Kidney (tissue), 14 donors: ENCODE results near the gene DUS4L. TPM values are rescaled to one million over a fixed set of nuclear protein-coding genes. Genes with fewer than 3 reads are reported as not detected.

Source experiments
- DNase-seq, 5 donors: peaks; one replicate each; pipeline ENCODE4 v3.0.0-alpha.2; 2013 to 2020
- FAIRE-seq: peaks from 2 replicates; lab custom pipeline; 2012; peaks lifted over from hg19 to GRCh38; lab: Jason Lieb, UNC
- H3K27ac ChIP-seq, 2 donors: one replicate each; pipeline ENCODE4 v1.7.0; 2013; ENCODE audit warnings: low read depth in 2 of 2, low read length in 2 of 2, inconsistent platforms in 1 of 2
- H3K27me3 ChIP-seq: one replicate; pipeline ENCODE4 v1.7.1; 2013; ENCODE audit warnings: low read length, inconsistent platforms; ENCODE audit not compliant: control insufficient read depth, insufficient read depth
- H3K36me3 ChIP-seq, 3 donors: one replicate each; pipeline versions ENCODE4 v1.7.0 to v1.7.1; 2013; ENCODE audit warnings: low read length in 3 of 3, control low read depth in 1 of 3, inconsistent platforms in 1 of 3; ENCODE audit not compliant: insufficient read depth in 3 of 3, control insufficient read depth in 2 of 3
- H3K4me1 ChIP-seq, 3 donors: one replicate each; pipeline versions ENCODE4 v1.7.0 to v1.7.1; 2013; ENCODE audit warnings: low read length in 3 of 3, inconsistent platforms in 1 of 3, low read depth in 1 of 3; ENCODE audit not compliant: control insufficient read depth in 2 of 3, insufficient read depth in 2 of 3
- H3K4me3 ChIP-seq, 3 donors: one replicate each; pipeline versions ENCODE4 v1.7.0 to v1.8.1; 2013; ENCODE audit warnings: low read length in 3 of 3, control low read depth in 1 of 3, inconsistent platforms in 1 of 3
- H3K9ac ChIP-seq, 3 donors: one replicate each; pipeline versions ENCODE4 v1.7.0 to v1.7.1; 2013; ENCODE audit warnings: low read length in 3 of 3, control low read depth in 1 of 3, inconsistent platforms in 1 of 3
- H3K9me3 ChIP-seq, 3 donors: one replicate each; pipeline versions ENCODE4 v1.7.0 to v1.7.1; 2013; ENCODE audit warnings: low read length in 3 of 3, control low read depth in 1 of 3, inconsistent platforms in 1 of 3; ENCODE audit not compliant: control insufficient read depth in 2 of 3, insufficient read depth in 1 of 3
- intact Hi-C: fragments of 100-400 bp; cut with DNase I; formaldehyde crosslinking; loops from one replicate; pipeline ENCODE4 v1.11.1; 2022
- polyA plus RNA-seq: library from polyadenylated mRNA; stranded (reverse); fragments of 350-450 nt; fragmentation: Illumina TruSeq; extraction: RNeasy Lipid Tissue Mini Kit (QIAGEN cat#74804); gene quantifications from one replicate; pipeline ENCODE4 v1.2.3, GENCODE V29; 2014; ENCODE audit warnings: low read depth, low replicate concordance; ENCODE audit not compliant: insufficient read depth
- total RNA-seq: library from RNA; stranded (reverse); fragmentation: NEBNext Ultra II Directional; extraction: Animal tissue kit (Norgen Biotek cat#: 25700); gene quantifications from one replicate; pipeline ENCODE4 v1.2.1, GENCODE V29; 2021
- TF ChIP-seq, protein P1 (sequence below): IDR thresholded peaks from 3 replicates; pipeline ENCODE4 v1.5.1; 2012; ENCODE audit warnings: mild to moderate bottlenecking, moderate library complexity, borderline replicate concordance; ENCODE audit not compliant: insufficient read depth; ENCODE audit errors: extremely low read depth
- donor health status: control.
- donor health status: control.
- donor health status: control.
- donor health status: control.
- donor health status: control.
- donor health status: DM: yes; HTN: yes; CAD: no.
- donor health status: Normal renal cell carcinoma (clear cell type).

DUS4L gene
- total and polyA plus RNA-seq, 2 donors from 2014 or later, result 7.3 to 8.4 TPM

DNA sequence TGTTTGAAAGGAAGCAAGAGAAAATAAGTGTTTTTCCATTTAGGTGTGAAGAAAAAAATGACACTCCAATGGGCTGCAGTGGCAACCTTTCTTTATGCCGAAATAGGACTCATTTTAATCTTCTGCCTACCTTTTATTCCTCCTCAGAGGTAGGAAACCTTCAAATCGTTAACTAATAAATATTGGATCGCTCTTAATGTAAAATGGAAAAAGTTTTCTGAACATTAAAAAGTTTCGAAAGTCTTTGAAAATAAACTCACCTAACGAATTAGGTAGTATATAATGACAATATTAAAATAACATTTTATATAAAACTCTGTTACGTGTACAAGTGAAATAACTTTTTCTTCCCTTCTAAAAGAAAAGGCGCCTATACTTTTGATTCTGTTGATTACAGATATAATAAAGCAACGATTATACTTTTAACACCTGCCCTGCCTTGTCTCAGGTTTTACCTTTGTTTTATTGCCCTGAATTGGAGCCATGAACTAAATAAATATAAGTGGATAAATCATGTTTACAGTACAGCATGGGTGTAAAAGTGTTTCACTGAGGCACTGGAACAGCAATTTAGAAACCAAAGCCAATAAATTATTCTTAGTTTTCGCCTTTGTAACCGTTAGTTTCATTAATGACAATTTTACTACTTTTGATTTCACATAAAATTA, 17.1 kb downstream of the DUS4L start:
- Histone ChIP-seq H3K9me3 (no peaks in the 10 kb centered on the region), H3K27ac (peak overlapping the region; percentile 16 to 76), H3K4me1 (peaks cover 0 to 4% (median 3%) of the 10 kb centered on the region in 3 donors), H3K36me3 (peaks cover 0 to 4% (median 0%) of the 10 kb centered on the region in 3 donors), H3K4me3 (peak overlapping the region; percentile 80 to 88 (median 80)), H3K27me3 (no peaks in the 10 kb centered on the region), H3K9ac (peak overlapping the region; percentile 27 to 85 (median 62))
- FAIRE-seq (no peak), DNase-seq (peak in 1 of 5 donors; percentile 16)
- TF ChIP-seq, protein P1, sequence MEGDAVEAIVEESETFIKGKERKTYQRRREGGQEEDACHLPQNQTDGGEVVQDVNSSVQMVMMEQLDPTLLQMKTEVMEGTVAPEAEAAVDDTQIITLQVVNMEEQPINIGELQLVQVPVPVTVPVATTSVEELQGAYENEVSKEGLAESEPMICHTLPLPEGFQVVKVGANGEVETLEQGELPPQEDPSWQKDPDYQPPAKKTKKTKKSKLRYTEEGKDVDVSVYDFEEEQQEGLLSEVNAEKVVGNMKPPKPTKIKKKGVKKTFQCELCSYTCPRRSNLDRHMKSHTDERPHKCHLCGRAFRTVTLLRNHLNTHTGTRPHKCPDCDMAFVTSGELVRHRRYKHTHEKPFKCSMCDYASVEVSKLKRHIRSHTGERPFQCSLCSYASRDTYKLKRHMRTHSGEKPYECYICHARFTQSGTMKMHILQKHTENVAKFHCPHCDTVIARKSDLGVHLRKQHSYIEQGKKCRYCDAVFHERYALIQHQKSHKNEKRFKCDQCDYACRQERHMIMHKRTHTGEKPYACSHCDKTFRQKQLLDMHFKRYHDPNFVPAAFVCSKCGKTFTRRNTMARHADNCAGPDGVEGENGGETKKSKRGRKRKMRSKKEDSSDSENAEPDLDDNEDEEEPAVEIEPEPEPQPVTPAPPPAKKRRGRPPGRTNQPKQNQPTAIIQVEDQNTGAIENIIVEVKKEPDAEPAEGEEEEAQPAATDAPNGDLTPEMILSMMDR, result no peak
- intact Hi-C loops, result no loop called here

DNA sequence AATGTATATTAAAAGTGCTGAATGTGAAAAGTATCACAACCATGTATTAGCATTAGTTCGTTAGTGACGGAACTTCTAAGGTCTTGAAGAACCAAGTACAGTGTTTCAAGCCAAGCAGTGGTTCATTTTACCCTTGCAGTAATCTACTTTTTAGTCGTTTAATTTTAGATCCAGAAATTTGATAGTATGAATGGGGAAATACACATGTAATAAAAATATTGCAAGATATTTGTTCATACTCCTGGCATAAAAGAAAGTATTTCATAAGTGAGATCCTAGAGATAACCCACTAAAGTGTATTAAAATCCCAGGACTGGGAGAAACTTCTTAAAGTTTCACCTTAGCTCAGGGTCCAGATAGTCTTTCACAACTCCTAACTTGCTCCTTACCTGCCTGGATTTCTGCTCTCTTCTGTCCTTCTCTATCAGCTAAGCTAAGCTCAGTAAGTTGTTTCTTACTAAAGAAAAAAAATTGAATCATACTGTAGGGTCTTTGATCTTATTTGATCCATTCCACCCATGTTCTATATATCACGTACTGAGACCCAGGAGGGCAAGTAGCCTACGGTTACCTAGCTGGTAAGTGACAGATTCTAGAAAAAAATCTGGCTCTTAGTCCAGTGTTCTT, 17.7 kb downstream of the DUS4L start:
- H3K9ac ChIP-seq, result peak overlapping the region; percentile 17 to 85 (median 33)
- no peak overlapping the region for H3K27ac ChIP-seq
- TF ChIP-seq, protein P1, result no peak
- peak in 1 of 5 donors; percentile 2 for DNase-seq
- peak overlapping the region; percentile 35 to 88 (median 80) for H3K4me3 ChIP-seq
- H3K27me3 ChIP-seq, result no peaks in the 10 kb centered on the region
- no peaks in the 10 kb centered on the region for H3K9me3 ChIP-seq
- FAIRE-seq, result no peak
- H3K4me1 ChIP-seq, result peaks cover 0 to 4% (median 3%) of the 10 kb centered on the region in 3 donors
- intact Hi-C loops, result no loop called here
- peaks cover 0 to 4% (median 0%) of the 10 kb centered on the region in 3 donors for H3K36me3 ChIP-seq

DNA sequence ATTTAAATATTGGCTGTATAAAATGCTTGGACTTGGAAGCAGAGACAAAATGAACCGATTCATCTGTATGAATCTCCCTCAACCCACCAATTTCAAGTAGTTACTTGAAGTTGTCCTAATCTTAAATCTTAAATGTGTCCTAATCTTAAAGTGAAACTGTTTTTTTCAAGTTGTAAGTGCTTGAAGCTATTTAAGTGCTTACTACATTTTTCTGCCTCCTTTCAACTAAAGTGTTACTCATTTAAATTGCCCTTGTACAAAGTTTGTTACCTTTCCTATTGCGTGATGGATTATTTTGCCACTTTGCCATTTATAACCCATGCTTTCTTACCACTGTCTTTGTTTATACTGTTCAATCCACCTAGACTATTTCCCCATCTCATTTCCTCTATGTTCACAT, 19.1 kb downstream of the DUS4L start:
- intact Hi-C loops, result no loop called here
- H3K27me3 ChIP-seq, result no peaks in the 10 kb centered on the region
- no peak overlapping the region for H3K9ac ChIP-seq
- H3K9me3 ChIP-seq, result no peaks in the 10 kb centered on the region
- FAIRE-seq, result no peak
- no peak overlapping the region for H3K4me3 ChIP-seq
- no peak overlapping the region for H3K27ac ChIP-seq
- H3K36me3 ChIP-seq, result peaks cover 0 to 4% (median 0%) of the 10 kb centered on the region in 3 donors
- DNase-seq, result no peak
- H3K4me1 ChIP-seq, result peaks cover 0 to 4% (median 3%) of the 10 kb centered on the region in 3 donors
- TF ChIP-seq, protein P1, result no peak
